ENCODE measurements around the gene GPR65.
A peak's percentile ranks its signal among the peaks of the same experiment; 100 is the strongest.

GPR65 gene

GRCh38 chr14:88005978-88006851, 1.3 kb downstream of the GPR65 start:
- no peak for TF ChIP-seq CTCF (IDR thresholded peaks at IDR 0.05)

- TF ChIP-seq CTCF (IDR thresholded peaks at IDR 0.05): no peak
Observed at GRCh38 chr14:88007608-88008007, 2.7 kb downstream of the GPR65 start.

GRCh38 chr14:88008039-88008742, 3.3 kb downstream of the GPR65 start:
- no peak for TF ChIP-seq CTCF (IDR thresholded peaks at IDR 0.05)

GRCh38 chr14:88009486-88009885, 4.6 kb downstream of the GPR65 start:
- TF ChIP-seq CTCF (IDR thresholded peaks at IDR 0.05): no peak

GRCh38 chr14:88010331-88010730, 5.4 kb downstream of the GPR65 start:
- no peak for TF ChIP-seq CTCF (IDR thresholded peaks at IDR 0.05)

- no peak for TF ChIP-seq CTCF (IDR thresholded peaks at IDR 0.05)
Observed at GRCh38 chr14:88012495-88012894, 7.6 kb downstream of the GPR65 start.

GRCh38 chr14:88013750-88014349, 8.9 kb downstream of the GPR65 start:
- peak; percentile 96 for TF ChIP-seq CTCF (IDR thresholded peaks at IDR 0.05)

Data from LNCAP (cell line).